Tongue (tissue), 2 donors: ENCODE results near the gene ZNG1B. TPM values are rescaled to one million over a fixed set of nuclear protein-coding genes. Genes with fewer than 3 reads are reported as not detected.
A peak's percentile ranks its signal among the peaks of the same experiment; 100 is the strongest.
"Not testable (repeated sequence)": the region's sequence is repeated elsewhere in the genome, so short reads cannot be mapped to it uniquely, and the experiment has no call there.

ENCODE experiments used
- DNase-seq: peaks from one replicate; pipeline ENCODE4 v3.0.0-alpha.2; 2015
- total RNA-seq: library from RNA; depleted of rRNA; stranded (reverse); fragments of >200 nt; gene quantifications from one replicate; pipeline ENCODE4 v1.2.3, GENCODE V29; 2014

ZNG1B gene
- total RNA-seq, result 50.9 TPM

GRCh38 chr2:113437508-113438465, at the start of gene ZNG1B:
Gene ZNG1B (plus strand): TSS chr2:113437691. CDS start chr2:113437869, 178 bp downstream.
- peak; percentile 6 for DNase-seq

DNA sequence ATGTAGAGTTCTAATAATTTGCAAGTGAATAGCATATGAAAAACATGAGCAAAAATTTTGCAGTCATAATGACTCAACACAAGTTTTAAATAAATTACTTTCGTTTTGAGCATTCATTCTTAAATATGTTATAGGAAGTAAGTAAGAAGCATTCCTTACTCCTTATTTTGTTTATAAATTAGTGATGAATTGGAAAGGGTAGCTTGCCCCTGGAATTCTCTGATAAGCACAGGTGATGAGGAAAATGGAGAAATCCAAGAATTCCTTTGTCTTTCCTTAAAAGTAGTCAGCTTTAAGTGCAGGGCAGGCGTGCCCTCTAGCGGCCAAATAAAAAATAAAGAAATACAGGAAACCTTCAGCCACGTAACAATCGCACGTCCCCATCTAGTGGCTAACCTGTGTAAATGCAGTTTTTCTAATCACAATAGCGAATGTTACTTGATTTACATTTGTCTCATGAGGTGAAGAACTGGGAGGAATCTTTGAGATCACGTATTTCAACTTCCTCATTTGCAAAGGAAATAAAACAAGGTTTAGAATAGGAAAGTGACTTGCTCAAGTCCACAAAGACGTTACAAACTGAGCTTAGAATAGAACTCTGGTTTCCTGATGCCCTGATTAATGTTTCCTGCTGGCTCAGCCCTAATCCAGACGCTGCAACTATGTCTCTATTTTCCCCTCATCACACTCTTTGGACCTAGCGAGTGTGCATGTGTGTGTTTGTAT, 47.2 kb upstream of the ZNG1B start:
- DNase-seq, result peak; percentile 94

DNA sequence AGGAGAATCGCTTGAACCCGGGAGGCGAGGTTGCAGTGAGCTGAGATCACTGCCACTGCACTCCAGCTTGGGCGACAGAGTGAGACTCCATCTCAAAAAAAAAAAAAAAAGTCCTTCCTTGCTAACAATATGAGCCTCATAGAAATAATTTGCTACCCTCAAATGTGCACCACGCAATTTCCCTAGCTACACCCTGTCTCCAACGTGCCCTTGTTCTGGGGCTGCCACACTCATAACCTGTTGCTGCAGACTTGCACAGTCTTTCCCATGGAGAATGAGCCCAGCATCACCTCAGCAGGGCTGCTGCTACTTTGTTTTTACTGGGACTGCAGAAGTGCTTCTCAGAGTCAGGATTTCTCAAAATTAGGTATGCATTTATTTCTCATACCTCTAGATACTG, 46.4 kb upstream of the ZNG1B start:
- no peak for DNase-seq

GRCh38 chr2:113406114-113406513, 31.4 kb upstream of the ZNG1B start:
- peak; percentile 22 for DNase-seq

- peak; percentile 9 for DNase-seq
Measured at GRCh38 chr2:113407446-113408099, 29.9 kb upstream of the ZNG1B start.

DNA sequence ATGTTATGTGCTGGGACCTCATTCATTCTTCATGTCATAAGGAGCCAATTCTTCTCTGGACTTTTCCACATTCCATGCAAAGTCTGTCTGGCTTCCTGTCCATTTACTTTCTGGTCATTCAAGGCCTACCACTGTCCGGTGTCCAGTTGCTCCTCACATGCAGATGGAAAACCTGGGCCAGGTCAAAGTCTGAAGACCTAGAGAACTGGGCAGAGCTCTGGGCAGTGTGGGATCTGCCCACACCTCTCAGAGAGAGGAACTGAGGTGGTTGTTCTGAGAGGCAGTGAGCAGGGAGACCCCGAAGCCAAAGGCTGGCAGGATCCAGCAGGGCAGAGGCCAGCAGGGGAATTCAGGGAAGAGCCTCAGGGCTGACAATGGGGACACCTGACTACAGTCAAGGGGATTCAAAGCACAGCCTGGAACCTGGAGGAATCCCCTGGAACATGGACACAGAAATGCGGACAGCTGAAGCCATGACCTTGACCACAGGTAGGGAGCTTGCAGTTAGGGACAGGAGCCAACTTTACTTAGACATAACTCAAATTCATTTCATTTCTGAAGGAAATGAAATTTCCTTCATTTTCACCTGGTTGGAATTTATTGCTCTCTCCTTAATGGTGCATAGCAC, 25.7 kb upstream of the ZNG1B start:
- not testable (repeated sequence) for DNase-seq

DNA sequence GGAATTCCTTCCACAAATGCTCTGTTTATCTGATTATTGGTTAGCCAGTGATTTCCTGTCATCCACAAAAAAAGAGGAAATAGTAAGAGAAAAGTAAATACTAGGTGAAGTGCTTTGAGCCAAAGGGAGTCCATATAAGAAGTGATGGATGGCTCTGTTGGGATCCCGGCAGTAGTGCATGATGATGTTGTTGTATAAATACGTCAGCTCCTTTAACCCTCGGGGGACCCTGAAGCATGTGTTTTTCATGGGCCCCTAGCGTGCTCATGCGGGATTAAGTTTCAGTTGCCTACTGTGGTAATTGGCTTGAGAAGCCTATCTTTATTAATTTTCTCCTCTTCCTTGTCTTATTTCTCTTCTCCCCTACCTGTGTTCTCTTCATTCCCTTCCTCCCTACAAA, 24.7 kb upstream of the ZNG1B start:
- DNase-seq, result not testable (repeated sequence)

DNA sequence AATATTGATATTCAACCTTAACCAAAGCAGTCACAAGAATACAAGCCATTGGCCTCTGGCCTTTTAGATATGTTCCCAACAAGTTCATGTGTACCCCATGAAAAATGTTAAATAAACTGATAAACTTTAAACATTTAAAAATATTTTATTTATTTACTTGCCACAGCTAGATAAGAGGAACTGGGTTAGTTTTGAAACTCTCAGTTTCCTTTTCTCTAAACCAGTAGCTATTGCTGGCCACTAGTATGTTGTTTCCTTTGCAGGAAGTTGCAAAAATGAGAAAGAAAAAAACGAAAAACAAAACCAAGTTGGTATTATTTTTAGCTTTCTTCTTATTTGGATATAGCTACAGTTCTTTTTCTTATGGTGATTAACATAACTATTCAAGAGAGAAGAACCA, 5.7 kb upstream of the ZNG1B start:
- DNase-seq, result not testable (repeated sequence)

DNA sequence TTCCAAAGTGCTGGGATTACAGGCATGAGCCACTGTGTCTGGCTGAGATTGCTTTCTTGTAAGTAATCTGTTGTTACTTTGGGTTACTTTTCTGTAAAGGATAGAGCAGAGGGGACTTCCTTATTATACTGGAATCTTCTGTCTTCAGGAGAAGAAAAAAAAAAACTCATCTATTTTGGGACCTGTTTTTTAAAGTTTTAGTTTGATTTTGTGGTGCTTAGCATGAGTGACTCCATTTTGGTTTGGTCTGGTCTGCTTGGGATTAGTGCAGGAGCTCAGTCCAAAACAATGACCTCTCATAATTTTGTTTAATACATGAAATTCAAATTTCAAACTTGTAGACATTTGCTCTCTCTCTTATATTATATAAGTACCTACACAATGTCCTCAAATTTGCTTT, 4.0 kb upstream of the ZNG1B start:
- DNase-seq, result not testable (repeated sequence)

DNA sequence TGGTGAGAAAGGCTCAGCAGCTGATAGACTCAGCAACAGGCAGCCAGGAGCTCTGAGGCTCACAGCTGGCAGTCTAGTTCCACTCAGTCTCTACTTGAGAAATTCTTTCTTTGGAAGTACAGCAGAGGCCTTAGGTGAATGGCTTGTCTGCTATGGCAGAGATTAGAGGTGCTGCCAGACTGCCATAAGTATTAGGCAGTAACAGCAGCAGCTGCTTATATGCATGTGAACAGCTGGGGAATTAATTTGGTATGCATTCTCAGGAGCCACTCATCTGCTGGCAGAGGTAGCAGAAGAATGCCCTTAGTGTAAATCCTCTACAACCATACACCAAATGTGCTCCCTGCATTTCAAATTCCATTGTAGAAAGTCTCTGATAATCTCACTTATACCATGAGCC, 28.3 kb downstream of the ZNG1B start:
- peak; percentile 9 for DNase-seq

- not testable (repeated sequence) for DNase-seq
Measured at GRCh38 chr2:113476688-113477368, 39.3 kb downstream of the ZNG1B start.

DNA sequence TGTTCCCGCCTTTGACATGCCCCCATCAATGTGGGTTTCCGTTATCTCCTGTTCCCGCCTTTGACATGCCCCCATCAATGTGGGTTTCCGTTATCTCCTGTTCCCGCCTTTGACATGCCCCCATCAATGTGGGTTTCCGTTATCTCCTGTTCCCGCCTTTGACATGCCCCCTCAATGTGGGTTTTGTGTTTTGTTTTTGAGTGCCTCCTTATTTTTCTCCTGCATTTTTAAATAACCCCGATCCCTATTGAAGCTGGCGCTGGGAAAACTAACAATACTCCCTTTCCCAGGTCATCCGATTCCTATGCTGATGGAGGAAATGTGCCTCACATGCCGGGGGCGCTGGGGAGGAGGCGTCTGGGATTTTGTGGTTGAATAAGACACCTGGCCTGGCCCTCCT, 59.0 kb downstream of the ZNG1B start:
- DNase-seq, result not testable (repeated sequence)

GRCh38 chr2:113498365-113498764, 60.9 kb downstream of the ZNG1B start, which contains the start of gene FOXD4L1:
Gene FOXD4L1 (plus strand): TSS chr2:113498665. CDS start chr2:113499257, 592 bp downstream.
- not testable (repeated sequence) for DNase-seq

DNA sequence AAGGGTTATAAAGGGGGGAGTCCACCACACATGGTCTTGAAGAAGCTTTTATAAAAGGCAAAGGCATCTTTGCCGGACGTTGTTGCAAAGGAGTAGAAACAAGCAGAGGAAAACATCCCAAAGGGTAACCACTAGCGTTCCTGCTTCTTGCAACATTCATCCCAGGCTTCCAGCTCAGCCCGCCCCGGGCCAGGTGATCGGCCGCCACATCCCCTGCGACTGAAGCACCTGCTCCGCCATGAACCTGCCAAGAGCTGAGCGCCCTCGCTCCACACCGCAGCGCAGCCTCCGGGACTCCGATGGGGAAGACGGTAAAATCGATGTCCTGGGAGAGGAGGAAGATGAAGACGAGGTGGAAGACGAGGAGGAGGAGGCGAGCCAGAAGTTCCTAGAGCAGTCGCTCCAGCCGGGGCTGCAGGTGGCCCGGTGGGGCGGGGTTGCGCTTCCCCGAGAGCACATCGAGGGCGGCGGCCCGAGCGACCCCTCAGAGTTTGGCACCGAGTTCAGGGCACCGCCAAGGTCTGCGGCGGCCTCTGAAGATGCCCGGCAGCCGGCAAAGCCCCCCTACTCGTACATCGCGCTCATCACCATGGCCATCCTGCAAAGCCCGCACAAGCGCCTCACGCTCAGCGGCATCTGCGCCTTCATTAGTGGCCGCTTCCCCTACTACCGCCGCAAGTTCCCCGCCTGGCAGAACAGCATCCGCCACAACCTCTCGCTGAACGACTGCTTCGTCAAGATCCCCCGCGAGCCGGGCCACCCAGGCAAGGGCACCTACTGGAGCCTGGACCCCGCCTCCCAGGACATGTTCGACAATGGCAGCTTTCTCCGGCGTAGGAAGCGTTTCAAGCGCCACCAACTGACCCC, 61.8 kb downstream of the ZNG1B start:
- DNase-seq, result not testable (repeated sequence)

DNA sequence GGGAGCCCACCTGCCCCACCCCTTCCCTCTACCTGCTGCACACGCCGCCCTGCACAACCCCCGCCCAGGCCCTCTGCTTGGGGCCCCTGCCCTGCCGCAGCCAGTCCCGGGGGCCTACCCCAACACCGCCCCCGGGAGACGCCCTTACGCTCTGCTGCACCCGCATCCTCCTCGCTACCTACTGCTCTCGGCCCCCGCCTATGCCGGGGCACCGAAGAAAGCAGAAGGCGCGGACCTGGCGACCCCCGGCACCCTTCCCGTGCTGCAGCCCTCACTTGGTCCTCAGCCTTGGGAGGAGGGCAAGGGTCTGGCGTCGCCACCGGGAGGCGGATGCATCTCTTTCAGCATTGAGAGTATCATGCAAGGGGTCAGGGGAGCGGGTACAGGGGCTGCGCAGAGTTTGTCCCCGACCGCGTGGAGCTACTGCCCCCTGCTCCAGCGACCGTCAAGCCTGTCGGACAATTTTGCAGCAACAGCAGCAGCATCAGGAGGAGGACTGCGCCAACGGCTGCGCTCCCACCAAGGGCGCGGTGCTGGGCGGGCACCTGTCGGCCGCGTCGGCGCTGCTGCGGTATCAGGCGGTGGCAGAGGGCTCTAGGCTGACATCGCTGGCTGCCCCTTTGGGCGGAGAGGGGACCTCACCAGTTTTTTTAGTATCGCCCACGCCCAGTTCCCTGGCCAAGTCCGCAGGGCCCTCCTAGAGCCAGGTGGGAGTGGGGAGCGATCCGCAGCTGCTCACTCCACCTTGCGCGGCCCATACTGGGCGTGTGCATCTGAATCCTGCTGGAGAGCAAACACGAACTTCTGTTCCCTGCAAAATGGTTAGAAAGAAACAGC, 62.6 kb downstream of the ZNG1B start:
- DNase-seq, result not testable (repeated sequence)

DNA sequence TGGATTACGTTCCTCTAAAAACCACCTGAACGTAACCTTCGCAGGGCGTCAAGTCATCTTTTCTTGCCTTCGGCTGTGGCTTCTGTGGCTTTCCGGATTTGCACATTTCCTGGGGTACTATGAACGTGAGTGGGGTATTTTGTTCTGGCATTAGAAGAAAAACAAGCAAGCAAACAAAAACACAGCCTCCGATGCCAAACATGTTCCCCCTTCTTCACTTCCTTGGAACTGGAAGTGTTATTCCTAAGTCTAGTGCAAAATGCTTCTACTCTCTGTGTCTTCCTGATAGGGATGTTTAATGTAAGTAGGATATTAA, 63.2 kb downstream of the ZNG1B start:
- DNase-seq, result not testable (repeated sequence)

- peak; percentile 14 for DNase-seq
Measured at GRCh38 chr2:113502216-113503093, 65.0 kb downstream of the ZNG1B start.
